T47D (cell line): ENCODE results near the gene HMBS.

Experiments
- DNase-seq, 2 experiments: peaks; one replicate each; pipeline versions ENCODE4 v3.0.0 to v3.0.0-alpha.2; 2011 to 2012; ENCODE audit warnings: low read depth in 1 of 2, low spot score in 1 of 2
- JUND ChIP-seq: IDR thresholded peaks from 2 replicates; pipeline ENCODE4 v1.6.1; 2012; ENCODE audit warnings: low read depth
- in situ Hi-C: cut with HindIII; loops from 2 replicates; pipeline ENCODE4 v1.10.0; 2016; ENCODE audit warnings: low sequenced_read_pairs, low pct_unique_long_range_greater_than_20kb

HMBS gene

GRCh38 chr11:119110439-119110838 lies 25.8 kb downstream of the HMBS start:
- in situ Hi-C loops, result no loop called here
- no peak for TF ChIP-seq JUND
- DNase-seq, result no peak

GRCh38 chr11:119111361-119111925 lies 26.8 kb downstream of the HMBS start:
- in situ Hi-C loops, result no loop called here

GRCh38 chr11:119112314-119113020 lies 27.8 kb downstream of the HMBS start:
- no peak for DNase-seq
- no peak for TF ChIP-seq JUND
- in situ Hi-C loops, result no loop called here

More at GRCh38 chr11:119111361-119111925, 26.8 kb downstream of the HMBS start:
- no peak for TF ChIP-seq JUND
- no peak for DNase-seq

GRCh38 chr11:119113716-119114115 lies 29.0 kb downstream of the HMBS start:
- TF ChIP-seq JUND, result no peak
- DNase-seq, result no peak
- in situ Hi-C loops, result no loop called here

- no peak for TF ChIP-seq JUND
- in situ Hi-C loops, result no loop called here
- DNase-seq, result no peak
These were observed 29.7 kb downstream of the HMBS start for GRCh38 chr11:119114351-119114750.

GRCh38 chr11:119115484-119116234 lies 31.0 kb downstream of the HMBS start:
- no peak for TF ChIP-seq JUND

GRCh38 chr11:119116235-119116594 lies 31.5 kb downstream of the HMBS start:
- in situ Hi-C loops, result no loop called here
- TF ChIP-seq JUND, result no peak
- no peak for DNase-seq

More at GRCh38 chr11:119115484-119116234, 31.0 kb downstream of the HMBS start:
- in situ Hi-C loops, result no loop called here
- DNase-seq, result no peak

GRCh38 chr11:119116601-119117000 lies 31.9 kb downstream of the HMBS start:
- no peak for TF ChIP-seq JUND
- no peak for DNase-seq
- in situ Hi-C loops, result no loop called here

GRCh38 chr11:119117004-119117706 lies 32.5 kb downstream of the HMBS start:
- in situ Hi-C loops, result no loop called here
- no peak for DNase-seq
- no peak for TF ChIP-seq JUND

GRCh38 chr11:119118227-119118626 lies 33.5 kb downstream of the HMBS start:
- in situ Hi-C loops, result no loop called here
- TF ChIP-seq JUND, result no peak
- DNase-seq, result no peak

- no peak for DNase-seq
- in situ Hi-C loops, result no loop called here
- no peak for TF ChIP-seq JUND
These were observed 34.3 kb downstream of the HMBS start for GRCh38 chr11:119118946-119119345.

GRCh38 chr11:119120639-119121007 lies 35.9 kb downstream of the HMBS start:
- TF ChIP-seq JUND, result no peak
- DNase-seq, result no peak
- in situ Hi-C loops, result no loop called here

- DNase-seq, result peak; percentile 96 to 99
- in situ Hi-C loops, result no loop called here
- TF ChIP-seq JUND, result no peak
These were observed 36.5 kb downstream of the HMBS start, which contains the start of gene HINFP for GRCh38 chr11:119121008-119121810. HINFP (plus strand) TSS chr11:119121580; CDS start chr11:119126945, 5,365 bp downstream.
